HG03558 (cell line): ENCODE data around the gene MDP1.

Source experiments
- ATAC-seq: cut with Tn5 transposase; IDR thresholded peaks from one replicate; pipeline ENCODE4 v1.9.1; 2021; ENCODE audit warnings: moderate number of reproducible peaks; ENCODE audit not compliant: unreplicated experiment; ENCODE audit errors: extremely low read depth

The MDP1 gene

DNA sequence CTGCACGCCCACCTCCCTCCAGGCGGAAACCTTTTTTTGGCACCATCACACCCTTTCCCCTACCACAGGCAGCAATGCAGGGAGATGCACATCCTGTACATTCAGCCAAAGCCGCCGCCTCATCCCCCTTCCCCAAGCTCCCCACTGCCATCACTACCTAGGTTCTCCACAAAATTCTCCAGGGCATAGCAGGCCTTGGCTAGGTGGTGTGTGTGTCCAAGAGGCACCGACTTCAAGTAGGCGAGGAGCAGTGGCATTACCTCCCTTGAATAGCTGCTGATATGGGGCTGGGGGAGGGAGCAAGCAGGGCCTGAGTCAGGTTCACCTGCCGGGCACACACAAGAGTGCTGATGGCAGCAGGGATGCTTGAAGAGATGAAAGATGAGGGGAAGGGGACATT lies 30.8 kb downstream of the MDP1 start:
- no peak for ATAC-seq

DNA sequence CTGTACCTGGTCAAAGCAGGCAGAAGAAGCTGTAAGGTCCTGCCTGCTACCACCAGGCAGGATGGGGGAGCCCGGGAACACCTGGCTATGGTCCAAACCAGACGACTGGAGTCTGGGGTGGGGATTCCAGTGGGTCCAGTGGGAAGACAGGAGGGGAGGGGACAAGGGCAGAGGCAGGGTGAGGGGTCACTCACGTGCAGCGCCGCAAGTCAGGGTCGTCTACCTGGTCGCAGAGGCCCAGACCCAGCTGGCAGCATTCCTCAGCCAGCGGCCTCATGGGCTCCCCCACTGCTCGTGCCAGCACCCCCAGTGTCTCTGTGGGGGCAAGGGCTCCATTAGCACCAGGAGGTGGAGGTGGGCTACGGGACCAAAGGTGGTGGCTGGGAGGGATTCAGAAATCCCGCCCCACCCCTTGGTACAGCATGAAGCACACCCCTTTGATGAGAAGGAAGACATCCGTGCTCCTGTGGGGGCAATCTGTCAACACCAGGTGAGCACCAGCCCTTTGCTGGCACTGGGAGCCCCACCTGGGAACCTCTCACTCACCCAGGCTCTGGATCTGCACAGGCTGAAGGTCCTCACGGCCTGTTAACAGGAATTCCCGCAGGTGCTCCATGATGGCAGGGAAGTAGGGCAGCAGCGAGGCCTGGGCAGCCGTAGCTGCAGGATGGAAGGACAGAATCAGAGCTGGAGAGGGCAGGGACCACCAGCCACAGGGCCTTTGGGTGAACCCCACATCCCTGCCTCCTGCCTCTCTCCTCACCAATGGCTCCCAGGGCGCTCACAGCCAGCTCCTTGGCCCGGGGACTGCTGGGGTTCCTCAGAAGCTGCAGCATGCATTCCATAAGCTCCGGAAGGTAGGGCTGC lies 31.5 kb downstream of the MDP1 start:
- ATAC-seq: no peak

DNA sequence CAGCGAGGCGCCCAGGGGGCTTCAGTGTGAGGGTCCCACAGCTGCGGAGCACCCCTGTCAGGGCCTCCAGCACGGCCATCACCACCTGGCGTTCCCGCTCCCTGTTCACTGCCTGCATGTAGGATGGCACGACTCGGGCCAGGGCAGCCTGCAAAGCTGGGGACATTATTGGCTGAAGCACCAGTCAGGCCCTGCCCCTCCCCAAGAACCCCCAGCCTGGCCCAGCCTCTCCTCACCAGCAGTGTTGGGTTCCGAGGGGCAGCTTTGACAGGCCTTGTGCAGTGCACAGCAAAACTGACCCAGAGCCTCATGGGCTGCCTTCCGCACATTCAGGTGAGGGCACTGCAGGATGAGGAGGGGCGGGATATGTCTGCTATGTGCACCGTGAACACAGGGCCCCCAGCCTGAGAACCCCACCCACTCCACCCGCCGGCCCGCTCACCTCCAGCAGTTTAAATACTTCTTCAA lies 32.8 kb downstream of the MDP1 start:
- ATAC-seq: no peak

DNA sequence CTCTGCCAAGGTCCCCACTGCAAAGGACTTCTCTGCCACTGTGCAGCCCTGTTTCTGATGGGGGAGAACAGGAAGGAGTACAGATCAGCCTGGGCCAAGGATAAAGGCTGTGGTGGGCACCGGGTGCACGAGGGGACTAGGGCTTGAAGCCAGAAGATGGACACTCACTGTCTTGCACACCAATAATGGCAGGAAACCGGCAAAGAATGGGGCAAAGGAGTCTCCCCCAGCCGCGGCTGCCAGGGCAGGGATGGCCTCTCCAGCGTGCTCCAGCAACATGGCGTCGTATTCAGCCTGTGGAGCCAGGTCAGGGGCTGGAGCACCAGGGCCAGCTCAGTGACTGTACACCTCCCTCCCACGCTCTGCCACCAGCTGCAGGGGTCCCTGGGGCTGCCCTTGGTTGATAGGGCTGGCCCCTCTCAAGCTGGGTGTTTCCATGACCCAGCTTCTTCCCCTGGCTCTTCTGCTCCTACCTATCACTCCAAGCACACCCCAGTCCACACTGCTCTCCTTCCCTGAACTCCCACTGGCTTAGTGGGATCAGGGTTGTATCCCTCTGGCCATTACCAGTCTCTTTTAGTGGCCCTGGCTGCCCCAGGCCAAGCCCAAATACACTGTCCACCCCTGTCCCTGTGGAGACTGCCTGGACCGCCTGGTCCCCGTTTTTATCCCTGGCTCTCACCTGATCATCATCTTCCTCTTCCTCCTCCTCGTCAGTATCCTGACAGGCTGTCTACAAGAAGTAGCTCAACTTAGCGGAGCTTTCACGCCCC lies 33.6 kb downstream of the MDP1 start:
- no peak for ATAC-seq

DNA sequence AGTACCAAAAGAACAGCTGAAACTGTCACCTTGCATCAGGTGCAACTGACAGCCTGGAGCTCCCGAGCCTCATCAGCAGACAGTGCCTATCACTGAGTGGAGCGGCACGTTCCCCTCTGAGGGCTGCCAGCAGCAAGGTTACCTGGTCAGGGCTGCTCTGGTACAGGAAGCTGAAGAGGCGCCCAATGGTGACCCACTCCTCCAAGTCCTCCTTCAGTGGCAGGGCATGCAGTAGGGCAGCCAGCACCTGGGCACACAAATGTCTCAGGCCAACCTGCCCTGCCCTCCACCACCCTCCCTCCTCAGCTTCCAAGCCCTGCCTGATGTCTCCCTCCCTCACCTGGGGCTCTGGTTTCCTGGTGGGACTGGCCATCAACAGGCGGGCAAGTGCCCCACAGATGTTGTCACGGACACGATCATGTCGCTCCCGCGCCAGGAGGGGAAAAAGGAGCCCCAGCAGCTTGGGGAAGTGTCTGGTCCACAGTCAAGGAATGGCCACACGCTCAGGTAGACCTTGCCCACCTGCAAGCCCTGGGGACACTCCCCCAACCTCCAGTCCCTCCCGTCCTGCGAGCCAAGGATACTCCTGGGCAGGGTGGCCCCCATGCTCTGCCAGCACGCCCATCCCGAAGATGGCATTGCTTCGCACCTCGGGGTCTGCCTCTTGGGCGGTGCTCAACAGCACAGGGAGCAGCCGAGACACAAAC lies 34.3 kb downstream of the MDP1 start:
- ATAC-seq: no peak

DNA sequence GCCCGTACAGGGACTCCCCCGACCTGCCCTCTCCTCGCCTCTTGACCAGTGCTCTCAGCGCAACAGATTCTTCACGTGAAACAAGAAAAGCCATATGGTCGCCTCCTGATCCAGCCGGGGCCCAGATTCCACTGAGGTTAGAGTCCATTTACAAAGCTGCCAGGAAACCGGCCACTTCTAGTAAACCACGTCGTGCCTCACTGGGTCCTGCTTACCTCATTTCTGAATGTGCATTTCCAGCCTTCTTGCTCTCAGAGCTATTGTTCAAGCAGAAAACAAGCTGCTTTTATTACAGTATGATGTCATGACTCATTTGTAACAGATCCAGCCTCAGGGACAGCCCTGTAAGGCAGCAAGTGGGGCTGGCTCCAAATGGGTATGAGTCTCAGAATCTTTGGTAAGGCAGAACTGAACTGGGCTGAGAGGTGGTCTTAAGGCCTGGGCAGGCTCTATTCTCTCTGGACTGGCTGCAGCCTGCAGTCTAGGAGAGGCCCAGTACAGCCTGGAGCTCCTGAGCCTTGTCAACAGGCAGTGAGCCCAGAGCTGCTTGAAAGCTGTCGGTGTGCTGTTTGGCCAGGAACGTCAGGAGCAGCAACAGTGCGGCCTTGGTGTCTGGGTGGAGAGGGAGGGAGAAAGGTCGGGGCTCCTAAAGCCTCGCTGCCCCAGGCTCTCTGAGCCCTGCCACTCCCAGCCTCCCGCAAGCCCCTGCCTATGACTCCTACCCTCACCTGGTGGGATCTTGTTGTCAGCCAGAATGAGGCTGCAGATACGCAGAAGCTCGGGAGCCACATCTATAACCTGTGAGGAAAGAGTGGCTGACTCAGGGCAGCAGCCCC lies 35.7 kb downstream of the MDP1 start:
- ATAC-seq: no peak

DNA sequence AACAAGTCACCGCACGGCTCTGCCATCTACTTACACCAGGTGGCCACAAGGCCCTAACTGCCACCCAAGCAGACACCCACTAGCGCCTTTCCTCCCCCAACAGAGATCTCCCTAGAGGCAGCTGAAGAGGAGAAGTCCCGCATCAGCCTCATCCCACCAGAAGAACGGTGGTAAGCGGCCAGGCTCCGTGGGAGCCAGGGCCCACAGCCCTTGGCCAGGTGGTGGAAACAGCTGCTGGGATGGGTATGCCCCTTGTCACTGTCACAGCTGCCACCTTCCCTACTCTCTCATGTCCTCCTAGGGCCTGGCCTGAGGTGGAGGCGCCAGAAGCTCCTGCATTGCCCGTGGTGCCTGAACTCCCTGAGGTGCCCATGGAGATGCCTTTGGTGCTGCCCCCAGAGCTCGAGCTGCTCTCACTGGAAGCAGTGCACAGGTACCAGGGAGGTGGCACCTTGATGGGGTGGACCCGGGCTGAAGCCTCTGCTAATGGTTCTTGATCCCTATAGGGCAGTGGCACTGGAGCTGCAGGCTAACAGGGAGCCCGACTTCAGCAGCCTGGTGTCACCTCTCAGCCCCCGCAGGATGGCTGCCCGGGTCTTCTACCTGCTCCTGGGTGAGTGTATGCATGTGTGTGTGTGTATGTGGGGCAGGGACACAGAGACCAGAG lies 36.4 kb downstream of the MDP1 start:
- no peak for ATAC-seq

DNA sequence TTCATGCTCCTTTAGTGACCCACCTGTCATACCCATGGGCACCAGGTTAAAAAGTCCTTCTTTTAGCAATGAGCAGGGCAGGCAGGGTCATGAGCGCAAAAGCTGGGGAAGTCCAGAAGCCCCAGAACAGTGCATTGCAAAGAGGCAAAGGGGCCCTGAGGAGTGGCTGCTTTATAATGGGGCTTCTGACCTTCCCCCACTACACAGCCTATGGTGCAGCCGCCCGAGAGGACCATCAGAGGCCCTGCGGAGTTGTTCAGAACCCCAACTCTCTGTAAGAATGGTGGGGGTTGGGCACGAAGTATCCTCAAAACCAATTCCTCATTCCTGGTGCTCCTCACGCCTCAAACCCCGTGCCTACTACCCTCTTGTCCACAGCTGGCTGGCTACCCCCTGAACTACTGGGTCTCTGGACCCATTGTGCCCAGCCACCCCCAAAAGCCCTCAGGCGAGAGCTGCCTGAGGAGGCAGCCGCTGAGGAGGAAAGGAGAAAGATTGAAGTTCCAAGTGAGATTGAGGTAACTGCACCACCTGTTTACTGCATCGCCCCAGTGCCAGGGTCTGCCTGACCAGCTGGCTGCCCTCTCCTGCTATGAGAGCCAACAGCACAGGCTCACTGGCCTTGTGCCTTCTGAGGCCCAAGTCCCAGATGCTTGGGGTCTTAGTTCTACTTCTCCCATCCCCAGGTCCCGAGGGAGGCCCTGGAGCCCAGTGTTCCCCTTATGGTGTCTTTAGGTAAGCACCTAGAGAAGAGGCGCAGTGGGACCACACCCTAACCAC lies 37.3 kb downstream of the MDP1 start:
- ATAC-seq: no peak

DNA sequence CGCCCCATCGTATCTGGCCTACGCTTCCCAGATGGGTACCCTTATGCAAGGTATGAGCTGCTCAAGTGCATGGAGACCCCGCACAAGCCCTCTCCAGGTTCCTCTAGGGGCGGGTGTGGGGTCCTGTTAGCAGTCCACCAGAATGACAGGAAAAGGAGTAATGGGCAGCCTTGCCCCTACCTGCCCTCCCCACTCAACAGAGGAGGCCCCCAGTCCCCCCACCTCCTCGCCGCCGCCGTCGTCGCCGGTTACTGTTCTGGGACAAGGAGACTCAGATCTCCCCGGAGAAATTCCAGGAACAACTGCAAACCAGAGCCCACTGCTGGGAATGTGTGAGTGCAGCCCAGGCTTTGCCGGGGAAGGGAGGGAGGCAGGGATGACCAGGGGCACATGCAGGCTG lies 38.0 kb downstream of the MDP1 start:
- no peak for ATAC-seq

DNA sequence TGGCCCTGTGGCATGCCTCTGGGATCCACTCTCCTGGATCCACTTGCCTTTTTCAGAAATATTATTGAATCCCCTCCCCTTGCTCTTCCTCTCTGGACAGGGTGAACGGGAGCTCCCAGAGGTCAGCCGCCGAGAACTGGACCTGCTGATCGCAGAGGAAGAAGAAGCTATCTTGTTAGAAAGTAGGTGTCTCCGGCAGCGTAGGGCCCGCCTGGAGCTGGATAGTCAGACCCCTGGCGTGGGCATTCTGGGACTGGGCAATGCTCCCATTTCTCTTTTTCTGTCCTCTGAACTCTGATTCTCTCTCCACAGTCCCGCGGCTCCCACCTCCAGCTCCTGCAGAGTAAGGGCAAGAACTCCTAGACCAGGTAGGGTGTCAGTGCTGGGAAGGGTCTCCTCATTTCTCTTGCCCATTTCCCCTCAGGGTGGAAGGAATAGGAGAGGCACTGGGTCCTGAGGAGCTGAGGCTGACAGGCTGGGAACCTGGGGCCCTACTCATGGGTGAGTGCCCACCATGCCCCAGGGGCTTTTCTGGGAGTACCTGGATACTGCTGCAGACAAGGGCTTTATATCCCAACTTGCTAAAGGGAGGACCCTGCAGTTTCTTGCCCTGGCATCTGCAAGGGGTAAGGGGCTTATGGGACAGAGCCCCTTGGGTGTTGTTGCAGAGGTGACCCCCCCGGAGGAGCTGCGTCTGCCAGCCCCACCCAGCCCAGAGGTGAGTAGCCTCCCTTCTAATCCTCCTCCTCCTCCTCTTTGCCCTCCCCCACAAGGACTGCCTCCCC lies 38.6 kb downstream of the MDP1 start:
- ATAC-seq: no peak

DNA sequence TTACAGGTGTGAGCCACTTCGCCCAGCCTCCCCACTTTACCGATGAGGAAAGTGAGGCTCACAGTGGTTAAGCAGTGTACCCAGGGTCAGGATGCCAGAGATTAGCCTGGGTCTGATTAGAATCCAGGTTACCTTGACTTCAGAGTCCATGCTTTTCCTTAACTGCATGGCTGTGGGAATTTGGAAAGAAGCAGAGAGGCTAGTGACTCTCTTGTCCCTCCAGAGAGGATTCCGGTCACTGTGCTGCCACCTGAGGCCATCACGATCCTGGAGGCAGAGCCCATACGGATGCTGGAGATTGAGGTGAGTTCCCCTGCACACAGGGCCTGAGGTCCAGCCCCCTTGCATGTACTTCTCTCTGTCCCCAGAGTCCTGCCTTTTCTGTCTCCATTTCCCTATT lies 39.3 kb downstream of the MDP1 start:
- no peak for ATAC-seq

DNA sequence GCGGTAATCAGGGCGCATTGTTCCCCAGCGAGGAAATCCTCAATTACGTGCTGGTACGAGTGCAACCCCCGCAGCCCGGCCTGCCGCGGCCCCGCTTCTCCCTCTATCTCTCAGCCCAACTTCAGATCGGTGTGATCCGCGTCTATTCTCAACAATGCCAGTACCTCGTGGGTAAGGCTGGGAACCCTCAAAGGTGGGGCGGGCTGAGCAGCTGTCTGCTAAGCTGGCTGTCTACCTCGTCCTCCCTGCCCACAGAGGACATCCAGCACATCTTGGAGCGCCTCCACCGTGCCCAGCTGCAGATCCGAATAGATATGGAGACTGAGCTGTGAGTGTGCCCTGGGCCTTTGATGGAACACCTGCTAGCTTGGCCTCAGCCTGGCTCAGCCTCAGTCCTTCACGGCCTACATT lies 43.0 kb downstream of the MDP1 start:
- no peak for ATAC-seq

DNA sequence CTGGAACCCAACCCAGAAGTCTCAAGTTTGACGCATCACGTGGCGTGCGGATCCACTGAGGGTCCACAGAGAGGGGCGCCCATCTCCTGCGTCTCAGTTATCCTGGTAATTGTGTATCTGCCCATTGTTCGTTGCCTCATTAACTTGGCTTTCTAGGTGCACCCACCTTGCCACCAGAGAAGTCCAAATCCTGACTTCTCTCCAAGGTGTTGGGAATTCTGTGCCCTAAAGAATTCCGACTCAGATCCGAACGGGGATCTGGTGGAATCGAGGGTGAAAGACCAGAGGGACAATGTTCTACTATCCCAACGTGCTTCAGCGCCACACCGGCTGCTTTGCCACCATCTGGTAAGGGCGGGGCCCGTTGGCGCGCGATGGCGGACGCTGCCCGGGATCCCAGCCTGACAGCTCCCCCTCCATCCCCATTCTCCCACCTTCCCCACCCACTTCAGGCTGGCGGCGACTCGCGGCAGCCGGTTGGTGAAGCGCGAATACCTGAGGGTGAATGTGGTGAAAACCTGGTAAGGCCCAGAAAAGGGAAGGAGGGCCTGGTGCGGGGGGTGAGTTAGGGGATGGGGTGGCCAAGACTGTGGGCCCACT lies 43.5 kb downstream of the MDP1 start:
- no peak for ATAC-seq

DNA sequence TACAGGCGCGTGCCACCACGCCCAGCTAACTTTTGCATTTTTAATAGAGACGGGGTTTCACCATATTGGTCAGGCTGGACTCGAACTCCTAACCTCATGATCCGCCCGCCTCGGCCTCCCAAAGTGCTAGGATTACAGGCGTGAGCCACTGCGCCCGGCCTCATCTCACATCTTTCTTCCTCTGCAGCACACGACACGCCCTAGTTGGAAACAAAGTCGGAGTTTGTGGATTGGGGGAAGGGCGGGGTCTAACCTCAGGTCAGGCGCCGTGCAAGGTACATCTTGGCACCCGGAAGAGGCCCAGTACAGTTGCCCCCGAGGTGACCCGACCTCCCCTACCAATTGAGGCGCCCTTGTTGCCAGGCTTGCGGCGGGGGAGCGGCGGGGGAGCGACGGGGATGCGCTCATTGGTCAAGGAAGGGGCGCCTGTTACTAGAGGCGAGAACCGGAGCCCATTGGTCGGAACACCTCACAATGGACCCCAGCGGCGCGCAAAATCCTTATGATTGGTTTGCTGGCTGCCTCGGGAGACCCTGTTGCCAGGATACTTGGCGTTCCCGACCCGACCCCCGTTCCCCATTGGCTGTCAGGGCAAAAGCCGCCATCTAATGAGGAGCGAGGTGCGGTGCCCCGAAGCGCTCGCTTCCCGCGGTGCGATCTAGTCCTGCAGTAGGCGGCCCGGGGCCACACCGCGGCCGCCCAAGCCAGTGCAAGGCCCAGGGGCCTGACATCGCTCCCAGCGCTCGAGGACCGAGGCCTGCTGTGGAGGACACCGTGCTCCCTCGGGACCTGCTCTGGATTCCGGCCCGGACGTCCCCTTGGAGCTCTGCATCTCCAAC lies 44.2 kb downstream of the MDP1 start, which contains the start of gene REC8:
REC8 (plus strand) TSS at position 659 of the 839 bp plus-strand sequence. CDS start 473 bp downstream, outside the sequence.
- ATAC-seq: peak; percentile 79

DNA sequence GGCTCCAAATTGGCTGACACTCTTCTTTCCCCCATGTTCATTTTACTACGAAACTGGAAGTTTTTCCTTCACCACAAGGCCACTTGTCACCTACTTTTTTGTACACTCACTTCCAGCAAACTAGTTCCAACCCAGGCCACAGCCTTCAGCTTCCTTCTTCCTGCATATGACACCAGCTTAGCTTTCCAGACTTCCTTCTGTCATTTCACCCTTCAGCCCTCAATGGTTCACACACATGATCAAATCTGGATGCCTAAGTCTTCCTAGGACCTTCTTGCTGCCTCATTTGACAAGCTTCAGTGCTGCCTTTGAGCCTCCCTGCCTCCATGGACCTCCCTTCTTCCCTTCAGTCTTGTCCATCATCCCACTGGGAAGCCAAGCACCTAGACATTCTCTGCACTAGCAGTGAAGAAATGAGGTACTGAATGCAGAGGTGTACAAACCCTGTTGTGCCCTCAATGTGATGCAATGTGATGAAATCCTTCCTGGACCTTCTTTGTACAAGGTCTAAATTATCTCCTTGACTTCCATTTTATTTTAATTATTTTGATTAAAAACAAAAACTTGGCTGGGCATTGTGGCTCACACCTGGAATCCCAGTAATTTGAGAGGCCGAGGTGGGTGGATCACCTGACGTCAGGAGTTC lies 48.3 kb downstream of the MDP1 start:
- ATAC-seq: no peak

DNA sequence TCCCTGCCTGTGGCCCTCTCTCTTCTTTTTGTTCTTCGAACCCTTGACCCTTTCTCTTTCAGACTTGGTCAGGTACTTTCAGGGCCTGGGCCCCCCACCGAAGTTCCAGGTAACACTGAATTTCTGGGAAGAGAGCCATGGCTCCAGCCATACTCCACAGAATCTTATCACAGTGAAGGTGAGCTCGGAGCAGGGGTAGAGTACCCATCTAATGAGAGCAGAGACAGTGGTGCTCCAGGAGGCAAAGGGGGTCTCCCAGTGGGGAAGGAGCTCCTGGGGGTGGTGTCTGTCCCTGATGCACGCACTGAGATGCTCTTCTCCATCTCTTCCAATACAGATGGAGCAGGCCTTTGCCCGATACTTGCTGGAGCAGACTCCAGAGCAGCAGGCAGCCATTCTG lies 50.1 kb downstream of the MDP1 start:
- no peak for ATAC-seq
